HepG2 (cell line): ENCODE measurements around the gene CHTF8. TPM values are rescaled to one million over a fixed set of nuclear protein-coding genes. Genes with fewer than 3 reads are reported as not detected.
A peak's percentile ranks its signal among the peaks of the same experiment; 100 is the strongest.

Experiments used
- ARNTL ChIP-seq: sonication (generic); formaldehyde crosslinking; IDR thresholded peaks from 2 replicates; pipeline ENCODE4 v1.4.0; 2020; ENCODE audit warnings: mild to moderate bottlenecking, missing genetic modification reagents
- FOXK2 ChIP-seq: fragments of 450-650 bp; IDR thresholded peaks from 2 replicates; pipeline ENCODE4 v1.6.1; 2016
- HIVEP1 ChIP-seq: sonication (generic); formaldehyde crosslinking; IDR thresholded peaks from 2 replicates; pipeline ENCODE4 v1.4.0; 2020; ENCODE audit warnings: mild to moderate bottlenecking, missing genetic modification reagents
- KAT2B ChIP-seq: fragments of 150-350 bp; IDR thresholded peaks from 2 replicates; pipeline ENCODE4 v1.6.1; 2014; ENCODE audit warnings: low read depth, low read length, borderline replicate concordance
- SPEN ChIP-seq: sonication (generic); formaldehyde crosslinking; IDR thresholded peaks from 2 replicates; pipeline ENCODE4 v1.5.1; 2020; ENCODE audit warnings: low read depth, mild to moderate bottlenecking, missing genetic modification reagents
- ZMYM2 ChIP-seq: sonication (generic); formaldehyde crosslinking; IDR thresholded peaks from 2 replicates; pipeline ENCODE4 v1.8.0; 2022; ENCODE audit warnings: mild to moderate bottlenecking, missing genetic modification reagents
- ZNF441 ChIP-seq: sonication (generic); formaldehyde crosslinking; IDR thresholded peaks from 2 replicates; pipeline ENCODE4 v1.7.0; 2021; ENCODE audit warnings: missing genetic modification reagents, borderline replicate concordance
- ZNF569 ChIP-seq: sonication (generic); formaldehyde crosslinking; IDR thresholded peaks from 2 replicates; pipeline ENCODE4 v1.5.0; 2020; ENCODE audit warnings: mild to moderate bottlenecking, missing genetic modification reagents, moderate library complexity, borderline replicate concordance
- polyA plus RNA-seq, 8 experiments: library from polyadenylated mRNA; depleted of rRNA in 3 of 8; stranded (reverse) in 7 of 8; unstranded in 1 of 8; fragments of >200 nt; fragmentation: Illumina TruSeq in 4 of 8; extraction: Trizol in 4 of 8; gene quantifications; 2 replicates each; pipeline versions ENCODE4 v1.2.1 to v1.2.3, GENCODE V29; 2011 to 2016; ENCODE audit warnings: low read depth in 4 of 8, missing spikeins in 1 of 8, mixed read lengths in 1 of 8; ENCODE audit not compliant: insufficient read depth in 1 of 8
- total RNA-seq, 5 experiments: library from RNA; depleted of rRNA; stranded (reverse); fragments of >200 nt; fragmentation: Illumina TruSeq; extraction: Trizol; gene quantifications; 2 replicates each; pipeline ENCODE4 v1.2.3, GENCODE V29; 2016; ENCODE audit warnings: low read depth in 1 of 5
- TF ChIP-seq, protein P1 (sequence below): sonication (generic); formaldehyde crosslinking; IDR thresholded peaks from 2 replicates; pipeline ENCODE4 v1.5.0; 2020; ENCODE audit warnings: mild to moderate bottlenecking, missing genetic modification reagents
- TF ChIP-seq, protein P2 (sequence below): sonication (generic); formaldehyde crosslinking; IDR thresholded peaks from 2 replicates; pipeline ENCODE4 v1.4.0; 2020; ENCODE audit warnings: low read depth, missing genetic modification reagents
- TF ChIP-seq, protein P3 (sequence below): sonication (generic); formaldehyde crosslinking; IDR thresholded peaks from 2 replicates; pipeline ENCODE4 v1.8.1; 2023; ENCODE audit warnings: missing genetic modification reagents, mild to moderate bottlenecking, borderline replicate concordance
- TF ChIP-seq, protein P4 (sequence below): sonication (generic); formaldehyde crosslinking; IDR thresholded peaks from 2 replicates; pipeline ENCODE4 v1.4.0; 2020; ENCODE audit warnings: missing genetic modification reagents, mild to moderate bottlenecking, borderline replicate concordance
- TF ChIP-seq, protein P5 (sequence below): sonication (generic); formaldehyde crosslinking; IDR thresholded peaks from 2 replicates; pipeline ENCODE4 v1.8.0; 2022; ENCODE audit warnings: mild to moderate bottlenecking, missing genetic modification reagents; ENCODE audit not compliant: insufficient replicate concordance
- TF ChIP-seq, protein P6 (sequence below): sonication (generic); formaldehyde crosslinking; IDR thresholded peaks from 2 replicates; pipeline ENCODE4 v1.5.1; 2020; ENCODE audit warnings: mild to moderate bottlenecking, moderate library complexity, missing genetic modification reagents

Gene CHTF8
- total and polyA plus RNA-seq, 2 of the 13 experiments (the other 11 are each of a cell fraction or from before 2014, with no cell fraction given): 37.2 to 67.5 TPM

DNA sequence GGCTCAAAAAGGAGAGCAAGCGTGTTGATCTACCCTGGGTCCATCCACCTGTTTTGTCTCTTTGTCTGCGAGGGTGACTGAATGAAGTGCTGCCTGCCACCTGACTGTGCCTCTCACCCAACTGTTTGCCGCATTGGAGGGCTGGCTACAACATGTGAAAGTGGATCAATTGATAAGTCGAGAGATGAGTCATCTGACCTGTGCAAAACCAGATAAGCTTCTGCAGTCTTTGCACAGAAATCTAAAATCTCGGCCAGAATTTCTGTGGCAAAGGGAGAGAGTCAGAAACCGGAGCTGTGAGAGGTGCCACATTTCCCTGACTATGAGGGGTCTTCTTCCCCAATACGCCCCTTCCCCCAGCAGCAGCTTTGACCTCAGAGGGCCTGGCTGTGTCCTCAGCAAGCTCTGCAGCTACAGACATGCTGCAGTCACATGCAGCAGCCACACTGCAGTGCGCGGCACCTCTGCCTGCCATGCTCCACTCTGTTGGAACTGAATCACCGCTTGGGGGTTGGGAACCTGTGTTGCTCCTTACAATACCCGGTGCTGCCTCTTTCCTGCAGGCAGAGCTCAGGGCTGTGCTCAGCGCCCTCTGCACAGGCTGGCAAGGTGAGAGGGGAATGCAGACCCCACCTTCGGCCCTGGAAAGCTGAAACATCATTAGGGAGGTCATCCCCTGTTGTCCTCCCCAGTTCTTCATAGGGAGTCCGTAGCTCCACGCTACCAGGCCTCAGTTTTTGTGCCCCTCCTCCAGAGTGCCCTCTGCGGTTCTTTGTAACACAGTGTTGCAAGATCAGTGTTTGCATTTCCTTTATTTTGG lies 43.1 kb downstream of the CHTF8 start (continued):
- TF ChIP-seq ZNF569 (CRISPR knock-in tag) (no peak), ARNTL (CRISPR knock-in tag) (no peak), SPEN (CRISPR knock-in tag) (peak; percentile 40; the same call in 1 of the 2 replicates), HIVEP1 (CRISPR knock-in tag) (0 out of 2 replicates have a peak, but pooled peaks have one; percentile 22), ZNF441 (peak; percentile 68; the same call in 1 of the 2 replicates), ZMYM2 (no peak), KAT2B (no peak), FOXK2 (no peak)
- TF ChIP-seq, protein P1, sequence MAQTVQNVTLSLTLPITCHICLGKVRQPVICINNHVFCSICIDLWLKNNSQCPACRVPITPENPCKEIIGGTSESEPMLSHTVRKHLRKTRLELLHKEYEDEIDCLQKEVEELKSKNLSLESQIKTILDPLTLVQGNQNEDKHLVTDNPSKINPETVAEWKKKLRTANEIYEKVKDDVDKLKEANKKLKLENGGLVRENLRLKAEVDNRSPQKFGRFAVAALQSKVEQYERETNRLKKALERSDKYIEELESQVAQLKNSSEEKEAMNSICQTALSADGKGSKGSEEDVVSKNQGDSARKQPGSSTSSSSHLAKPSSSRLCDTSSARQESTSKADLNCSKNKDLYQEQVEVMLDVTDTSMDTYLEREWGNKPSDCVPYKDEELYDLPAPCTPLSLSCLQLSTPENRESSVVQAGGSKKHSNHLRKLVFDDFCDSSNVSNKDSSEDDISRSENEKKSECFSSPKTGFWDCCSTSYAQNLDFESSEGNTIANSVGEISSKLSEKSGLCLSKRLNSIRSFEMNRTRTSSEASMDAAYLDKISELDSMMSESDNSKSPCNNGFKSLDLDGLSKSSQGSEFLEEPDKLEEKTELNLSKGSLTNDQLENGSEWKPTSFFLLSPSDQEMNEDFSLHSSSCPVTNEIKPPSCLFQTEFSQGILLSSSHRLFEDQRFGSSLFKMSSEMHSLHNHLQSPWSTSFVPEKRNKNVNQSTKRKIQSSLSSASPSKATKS: no peak
- TF ChIP-seq, protein P2, sequence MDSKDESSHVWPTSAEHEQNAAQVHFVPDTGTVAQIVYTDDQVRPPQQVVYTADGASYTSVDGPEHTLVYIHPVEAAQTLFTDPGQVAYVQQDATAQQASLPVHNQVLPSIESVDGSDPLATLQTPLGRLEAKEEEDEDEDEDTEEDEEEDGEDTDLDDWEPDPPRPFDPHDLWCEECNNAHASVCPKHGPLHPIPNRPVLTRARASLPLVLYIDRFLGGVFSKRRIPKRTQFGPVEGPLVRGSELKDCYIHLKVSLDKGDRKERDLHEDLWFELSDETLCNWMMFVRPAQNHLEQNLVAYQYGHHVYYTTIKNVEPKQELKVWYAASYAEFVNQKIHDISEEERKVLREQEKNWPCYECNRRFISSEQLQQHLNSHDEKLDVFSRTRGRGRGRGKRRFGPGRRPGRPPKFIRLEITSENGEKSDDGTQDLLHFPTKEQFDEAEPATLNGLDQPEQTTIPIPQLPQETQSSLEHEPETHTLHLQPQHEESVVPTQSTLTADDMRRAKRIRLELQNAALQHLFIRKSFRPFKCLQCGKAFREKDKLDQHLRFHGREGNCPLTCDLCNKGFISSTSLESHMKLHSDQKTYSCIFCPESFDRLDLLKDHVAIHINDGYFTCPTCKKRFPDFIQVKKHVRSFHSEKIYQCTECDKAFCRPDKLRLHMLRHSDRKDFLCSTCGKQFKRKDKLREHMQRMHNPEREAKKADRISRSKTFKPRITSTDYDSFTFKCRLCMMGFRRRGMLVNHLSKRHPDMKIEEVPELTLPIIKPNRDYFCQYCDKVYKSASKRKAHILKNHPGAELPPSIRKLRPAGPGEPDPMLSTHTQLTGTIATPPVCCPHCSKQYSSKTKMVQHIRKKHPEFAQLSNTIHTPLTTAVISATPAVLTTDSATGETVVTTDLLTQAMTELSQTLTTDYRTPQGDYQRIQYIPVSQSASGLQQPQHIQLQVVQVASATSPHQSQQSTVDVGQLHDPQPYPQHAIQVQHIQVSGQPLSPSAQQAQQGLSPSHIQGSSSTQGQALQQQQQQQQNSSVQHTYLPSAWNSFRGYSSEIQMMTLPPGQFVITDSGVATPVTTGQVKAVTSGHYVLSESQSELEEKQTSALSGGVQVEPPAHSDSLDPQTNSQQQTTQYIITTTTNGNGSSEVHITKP (CRISPR knock-in tag): 0 out of 2 replicates have a peak, but pooled peaks have one; percentile 29
- TF ChIP-seq, protein P3, sequence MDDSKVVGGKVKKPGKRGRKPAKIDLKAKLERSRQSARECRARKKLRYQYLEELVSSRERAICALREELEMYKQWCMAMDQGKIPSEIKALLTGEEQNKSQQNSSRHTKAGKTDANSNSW (CRISPR knock-in tag): no peak
- TF ChIP-seq, protein P4, sequence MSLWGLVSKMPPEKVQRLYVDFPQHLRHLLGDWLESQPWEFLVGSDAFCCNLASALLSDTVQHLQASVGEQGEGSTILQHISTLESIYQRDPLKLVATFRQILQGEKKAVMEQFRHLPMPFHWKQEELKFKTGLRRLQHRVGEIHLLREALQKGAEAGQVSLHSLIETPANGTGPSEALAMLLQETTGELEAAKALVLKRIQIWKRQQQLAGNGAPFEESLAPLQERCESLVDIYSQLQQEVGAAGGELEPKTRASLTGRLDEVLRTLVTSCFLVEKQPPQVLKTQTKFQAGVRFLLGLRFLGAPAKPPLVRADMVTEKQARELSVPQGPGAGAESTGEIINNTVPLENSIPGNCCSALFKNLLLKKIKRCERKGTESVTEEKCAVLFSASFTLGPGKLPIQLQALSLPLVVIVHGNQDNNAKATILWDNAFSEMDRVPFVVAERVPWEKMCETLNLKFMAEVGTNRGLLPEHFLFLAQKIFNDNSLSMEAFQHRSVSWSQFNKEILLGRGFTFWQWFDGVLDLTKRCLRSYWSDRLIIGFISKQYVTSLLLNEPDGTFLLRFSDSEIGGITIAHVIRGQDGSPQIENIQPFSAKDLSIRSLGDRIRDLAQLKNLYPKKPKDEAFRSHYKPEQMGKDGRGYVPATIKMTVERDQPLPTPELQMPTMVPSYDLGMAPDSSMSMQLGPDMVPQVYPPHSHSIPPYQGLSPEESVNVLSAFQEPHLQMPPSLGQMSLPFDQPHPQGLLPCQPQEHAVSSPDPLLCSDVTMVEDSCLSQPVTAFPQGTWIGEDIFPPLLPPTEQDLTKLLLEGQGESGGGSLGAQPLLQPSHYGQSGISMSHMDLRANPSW (CRISPR knock-in tag): no peak
- TF ChIP-seq, protein P5, sequence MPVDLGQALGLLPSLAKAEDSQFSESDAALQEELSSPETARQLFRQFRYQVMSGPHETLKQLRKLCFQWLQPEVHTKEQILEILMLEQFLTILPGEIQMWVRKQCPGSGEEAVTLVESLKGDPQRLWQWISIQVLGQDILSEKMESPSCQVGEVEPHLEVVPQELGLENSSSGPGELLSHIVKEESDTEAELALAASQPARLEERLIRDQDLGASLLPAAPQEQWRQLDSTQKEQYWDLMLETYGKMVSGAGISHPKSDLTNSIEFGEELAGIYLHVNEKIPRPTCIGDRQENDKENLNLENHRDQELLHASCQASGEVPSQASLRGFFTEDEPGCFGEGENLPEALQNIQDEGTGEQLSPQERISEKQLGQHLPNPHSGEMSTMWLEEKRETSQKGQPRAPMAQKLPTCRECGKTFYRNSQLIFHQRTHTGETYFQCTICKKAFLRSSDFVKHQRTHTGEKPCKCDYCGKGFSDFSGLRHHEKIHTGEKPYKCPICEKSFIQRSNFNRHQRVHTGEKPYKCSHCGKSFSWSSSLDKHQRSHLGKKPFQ (CRISPR knock-in tag): no peak
- TF ChIP-seq, protein P6, sequence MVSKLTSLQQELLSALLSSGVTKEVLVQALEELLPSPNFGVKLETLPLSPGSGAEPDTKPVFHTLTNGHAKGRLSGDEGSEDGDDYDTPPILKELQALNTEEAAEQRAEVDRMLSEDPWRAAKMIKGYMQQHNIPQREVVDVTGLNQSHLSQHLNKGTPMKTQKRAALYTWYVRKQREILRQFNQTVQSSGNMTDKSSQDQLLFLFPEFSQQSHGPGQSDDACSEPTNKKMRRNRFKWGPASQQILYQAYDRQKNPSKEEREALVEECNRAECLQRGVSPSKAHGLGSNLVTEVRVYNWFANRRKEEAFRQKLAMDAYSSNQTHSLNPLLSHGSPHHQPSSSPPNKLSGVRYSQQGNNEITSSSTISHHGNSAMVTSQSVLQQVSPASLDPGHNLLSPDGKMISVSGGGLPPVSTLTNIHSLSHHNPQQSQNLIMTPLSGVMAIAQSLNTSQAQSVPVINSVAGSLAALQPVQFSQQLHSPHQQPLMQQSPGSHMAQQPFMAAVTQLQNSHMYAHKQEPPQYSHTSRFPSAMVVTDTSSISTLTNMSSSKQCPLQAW (CRISPR knock-in tag): no peak; the same call in 1 of the 2 replicates
